Peyer's patch (tissue), 4 donors: ENCODE results near the gene ZNF268. TPM values are rescaled to one million over a fixed set of nuclear protein-coding genes. Genes with fewer than 3 reads are reported as not detected.

Experiments
- DNase-seq, 3 donors: peaks; one replicate each; pipeline ENCODE4 v3.0.0-alpha.2; 2017 to 2019
- H3K27ac ChIP-seq, 4 donors: fragments of 200-600 bp; sonication (generic); one replicate each; pipeline ENCODE4 v1.5.1; 2016 to 2019
- H3K27me3 ChIP-seq, 2 donors: fragments of 200-600 bp; sonication (generic); one replicate each; pipeline ENCODE4 v1.5.1; 2019
- H3K36me3 ChIP-seq, 3 donors: fragments of 200-600 bp; sonication (generic); one replicate each; pipeline ENCODE4 v1.5.1; 2016 to 2019
- H3K4me1 ChIP-seq, 4 donors: fragments of 200-600 bp; sonication (generic); one replicate each; pipeline ENCODE4 v1.5.1; 2016 to 2019
- H3K4me3 ChIP-seq, 4 donors: fragments of 200-600 bp; sonication (generic); 1 replicate in 3 of 4; 2 replicates in 1 of 4; pipeline ENCODE4 v1.5.1; 2016 to 2019; ENCODE audit warnings: mild to moderate bottlenecking in 1 of 4
- H3K9me3 ChIP-seq, 4 donors: fragments of 200-600 bp; sonication (generic); one replicate each; pipeline ENCODE4 v1.5.1; 2016 to 2019; ENCODE audit warnings: mild to moderate bottlenecking in 1 of 4
- CTCF ChIP-seq, 6 experiments: fragments of 450-650 bp in 4 of 6; fragments of 200-600 bp in 2 of 6; sonication (generic) in 1 of 6; IDR thresholded peaks; one replicate each; pipeline ENCODE4 v1.5.1; 2017 to 2019; ENCODE audit warnings: antibody characterized with exemption in 6 of 6, mild to moderate bottlenecking in 3 of 6, moderate library complexity in 1 of 6
- POLR2A ChIP-seq, 2 donors: fragments of 450-650 bp; IDR thresholded peaks; one replicate each; pipeline ENCODE4 v1.5.1; 2017; ENCODE audit warnings: antibody characterized with exemption in 2 of 2, mild to moderate bottlenecking in 2 of 2, moderate library complexity in 2 of 2
- total RNA-seq, 4 donors: library from RNA; depleted of rRNA; stranded (reverse); fragments of >200 nt; gene quantifications; one replicate each; pipeline ENCODE4 v1.1.0, GENCODE V29; 2016

The ZNF268 gene
- total RNA-seq, 4 donors from 2014 or later = 10.0 to 24.3 (median 14.9) TPM

GRCh38 chr12:133217219-133217618 is 35.9 kb downstream of the ZNF268 start:
- Histone ChIP-seq H3K27me3 (no peaks in the 10 kb centered on the region), H3K9me3 (peaks cover 0 to 40% (median 15%) of the 10 kb centered on the region in 4 donors), H3K4me3 (no peak overlapping the region), H3K27ac (no peak overlapping the region), H3K36me3 (no peaks in the 10 kb centered on the region), H3K4me1 (no peaks in the 10 kb centered on the region)
- DNase-seq = no peak
- TF ChIP-seq CTCF (IDR thresholded peaks at IDR 0.05) (no peak), POLR2A (IDR thresholded peaks at IDR 0.05) (no peak)

- Histone ChIP-seq H3K9me3 (peaks cover 0 to 25% (median 7%) of the 10 kb centered on the region in 4 donors), H3K36me3 (no peaks in the 10 kb centered on the region), H3K27me3 (no peaks in the 10 kb centered on the region), H3K4me3 (no peak overlapping the region), H3K4me1 (no peaks in the 10 kb centered on the region), H3K27ac (no peak overlapping the region)
- no peak for DNase-seq
- no peak for TF ChIP-seq CTCF (IDR thresholded peaks at IDR 0.05)
- no peak for TF ChIP-seq POLR2A (IDR thresholded peaks at IDR 0.05)
Measured at GRCh38 chr12:133220521-133220920, 39.2 kb downstream of the ZNF268 start.

- no peaks in the 10 kb centered on the region for H3K4me1 ChIP-seq
- no peak for DNase-seq
- no peaks in the 10 kb centered on the region for H3K27me3 ChIP-seq
- no peaks in the 10 kb centered on the region for H3K36me3 ChIP-seq
- peaks cover 0 to 21% (median 5%) of the 10 kb centered on the region in 4 donors for H3K9me3 ChIP-seq
- H3K27ac ChIP-seq = no peak overlapping the region
- TF ChIP-seq POLR2A (IDR thresholded peaks at IDR 0.05) (no peak), CTCF (IDR thresholded peaks at IDR 0.05) (no peak)
- no peak overlapping the region for H3K4me3 ChIP-seq
Measured at GRCh38 chr12:133221241-133221640, 39.9 kb downstream of the ZNF268 start.

GRCh38 chr12:133222211-133222610 is 40.9 kb downstream of the ZNF268 start:
- Histone ChIP-seq H3K4me3 (no peak overlapping the region), H3K27ac (no peak overlapping the region), H3K36me3 (no peaks in the 10 kb centered on the region), H3K27me3 (no peaks in the 10 kb centered on the region), H3K4me1 (no peaks in the 10 kb centered on the region), H3K9me3 (peaks cover 0 to 19% (median under 1%) of the 10 kb centered on the region in 4 donors)
- no peak for DNase-seq
- TF ChIP-seq CTCF (IDR thresholded peaks at IDR 0.05) (no peak), POLR2A (IDR thresholded peaks at IDR 0.05) (no peak)

- no peaks in the 10 kb centered on the region for H3K36me3 ChIP-seq
- H3K4me1 ChIP-seq = no peaks in the 10 kb centered on the region
- no peak for DNase-seq
- no peak overlapping the region for H3K27ac ChIP-seq
- H3K9me3 ChIP-seq = peaks cover 0 to 7% (median 0%) of the 10 kb centered on the region in 4 donors
- no peaks in the 10 kb centered on the region for H3K27me3 ChIP-seq
- no peak overlapping the region for H3K4me3 ChIP-seq
- TF ChIP-seq CTCF (IDR thresholded peaks at IDR 0.05) (no peak), POLR2A (IDR thresholded peaks at IDR 0.05) (no peak)
Measured at GRCh38 chr12:133225527-133225926, 44.2 kb downstream of the ZNF268 start.

GRCh38 chr12:133226690-133227089 is 45.4 kb downstream of the ZNF268 start:
- no peaks in the 10 kb centered on the region for H3K27me3 ChIP-seq
- no peak overlapping the region for H3K27ac ChIP-seq
- H3K36me3 ChIP-seq = no peaks in the 10 kb centered on the region
- no peak for DNase-seq
- H3K4me1 ChIP-seq = no peaks in the 10 kb centered on the region
- TF ChIP-seq CTCF (IDR thresholded peaks at IDR 0.05) (no peak), POLR2A (IDR thresholded peaks at IDR 0.05) (no peak)
- H3K9me3 ChIP-seq = peaks cover 0 to 2% (median 0%) of the 10 kb centered on the region in 4 donors
- H3K4me3 ChIP-seq = no peak overlapping the region
